HG03571 (cell line): ENCODE data around the gene CLTRN.
"Not testable (repeated sequence)": the region's sequence is repeated elsewhere in the genome, so short reads cannot be mapped to it uniquely, and the experiment has no call there.

Experiments used
- ATAC-seq: cut with Tn5 transposase; IDR thresholded peaks from one replicate; pipeline ENCODE4 v1.9.1; 2021; ENCODE audit not compliant: unreplicated experiment

The CLTRN gene

GRCh38 chrX:15653961-15654360 lies 10.6 kb downstream of the CLTRN start:
- ATAC-seq = no peak

GRCh38 chrX:15647510-15647909 lies 17.1 kb downstream of the CLTRN start:
- ATAC-seq = not testable (repeated sequence)

GRCh38 chrX:15646543-15646942 lies 18.1 kb downstream of the CLTRN start:
- ATAC-seq = no peak

- no peak for ATAC-seq
Observed at GRCh38 chrX:15646031-15646430, 18.6 kb downstream of the CLTRN start.

GRCh38 chrX:15645266-15645665 lies 19.3 kb downstream of the CLTRN start:
- no peak for ATAC-seq

- ATAC-seq = no peak
Observed at GRCh38 chrX:15644560-15644872, 20.1 kb downstream of the CLTRN start.

- ATAC-seq = no peak
Observed at GRCh38 chrX:15643786-15644559, 20.6 kb downstream of the CLTRN start.

- ATAC-seq = no peak
Observed at GRCh38 chrX:15631637-15632036, 33.0 kb downstream of the CLTRN start.

GRCh38 chrX:15623054-15623453 lies 41.6 kb downstream of the CLTRN start:
- no peak for ATAC-seq

GRCh38 chrX:15619053-15619755 lies 45.4 kb downstream of the CLTRN start:
- ATAC-seq = no peak

- no peak for ATAC-seq
Observed at GRCh38 chrX:15617111-15617510, 47.5 kb downstream of the CLTRN start.

- ATAC-seq = no peak
Observed at GRCh38 chrX:15616531-15616930, 48.1 kb downstream of the CLTRN start.

- ATAC-seq = no peak
Observed at GRCh38 chrX:15607067-15607466, 57.5 kb downstream of the CLTRN start.

- ATAC-seq = no peak
Observed at GRCh38 chrX:15606136-15606535, 58.5 kb downstream of the CLTRN start.

GRCh38 chrX:15605226-15605625 lies 59.4 kb downstream of the CLTRN start:
- no peak for ATAC-seq

- ATAC-seq = no peak
Observed at GRCh38 chrX:15602761-15603160, 61.8 kb downstream of the CLTRN start.

GRCh38 chrX:15601932-15602331 lies 62.7 kb downstream of the CLTRN start:
- no peak for ATAC-seq

GRCh38 chrX:15600745-15601144 lies 63.9 kb downstream of the CLTRN start, which contains the start of gene ACE2:
TSS of gene ACE2 (minus strand) at chrX:15600960. CDS start at chrX:15600911, 49 bp downstream.
- no peak for ATAC-seq

GRCh38 chrX:15600049-15600448 lies 64.6 kb downstream of the CLTRN start:
- no peak for ATAC-seq

- no peak for ATAC-seq
Observed at GRCh38 chrX:15599461-15599860, 65.1 kb downstream of the CLTRN start.

GRCh38 chrX:15598026-15598425 lies 66.6 kb downstream of the CLTRN start:
- ATAC-seq = no peak

GRCh38 chrX:15594371-15594770 lies 70.2 kb downstream of the CLTRN start:
- no peak for ATAC-seq
